Measurements from ENCODE around the gene SLC39A11. TPM values are rescaled to one million over a fixed set of nuclear protein-coding genes. Genes with fewer than 3 reads are reported as not detected.

Gene SLC39A11
- total RNA-seq, 1 experiment from 2014 or later = 15.8 TPM

DNA sequence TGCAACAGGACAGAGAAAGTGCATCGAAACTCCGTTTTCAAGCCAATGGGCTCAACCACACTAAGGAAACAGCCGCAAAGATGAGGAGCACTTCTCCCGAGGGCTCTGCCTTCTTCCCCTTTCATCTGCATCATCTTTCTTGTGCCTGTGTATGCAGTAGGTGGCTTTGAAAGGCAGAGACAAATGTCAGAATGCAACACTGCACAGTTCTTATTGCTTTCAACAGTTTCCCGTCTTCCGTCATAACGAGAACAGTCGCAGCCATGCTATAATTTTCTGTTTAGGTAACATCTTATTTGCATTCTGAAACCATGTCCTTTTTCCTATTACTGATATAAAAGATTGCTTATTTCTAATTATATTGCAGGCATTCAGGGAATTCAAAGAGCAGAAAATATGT is 205.2 kb downstream of the SLC39A11 start:
- Mint-ChIP-seq H3K4me1 (ENCODE audit: insufficient read depth, unreplicated experiment) (no peaks in the 10 kb centered on the region), H3K27me3 (ENCODE audit: insufficient read depth, unreplicated experiment) (no peaks in the 10 kb centered on the region), H3K4me3 (ENCODE audit: unreplicated experiment) (no peak overlapping the region), H3K9me3 (ENCODE audit: unreplicated experiment) (peaks cover 7% of the 10 kb centered on the region), H3K36me3 (ENCODE audit: insufficient read depth, unreplicated experiment) (no peaks in the 10 kb centered on the region), H3K27ac (ENCODE audit: low read depth, unreplicated experiment) (no peak overlapping the region)
- DNase-seq (ENCODE audit: unreplicated experiment) = no peak
- TF ChIP-seq, protein P1, sequence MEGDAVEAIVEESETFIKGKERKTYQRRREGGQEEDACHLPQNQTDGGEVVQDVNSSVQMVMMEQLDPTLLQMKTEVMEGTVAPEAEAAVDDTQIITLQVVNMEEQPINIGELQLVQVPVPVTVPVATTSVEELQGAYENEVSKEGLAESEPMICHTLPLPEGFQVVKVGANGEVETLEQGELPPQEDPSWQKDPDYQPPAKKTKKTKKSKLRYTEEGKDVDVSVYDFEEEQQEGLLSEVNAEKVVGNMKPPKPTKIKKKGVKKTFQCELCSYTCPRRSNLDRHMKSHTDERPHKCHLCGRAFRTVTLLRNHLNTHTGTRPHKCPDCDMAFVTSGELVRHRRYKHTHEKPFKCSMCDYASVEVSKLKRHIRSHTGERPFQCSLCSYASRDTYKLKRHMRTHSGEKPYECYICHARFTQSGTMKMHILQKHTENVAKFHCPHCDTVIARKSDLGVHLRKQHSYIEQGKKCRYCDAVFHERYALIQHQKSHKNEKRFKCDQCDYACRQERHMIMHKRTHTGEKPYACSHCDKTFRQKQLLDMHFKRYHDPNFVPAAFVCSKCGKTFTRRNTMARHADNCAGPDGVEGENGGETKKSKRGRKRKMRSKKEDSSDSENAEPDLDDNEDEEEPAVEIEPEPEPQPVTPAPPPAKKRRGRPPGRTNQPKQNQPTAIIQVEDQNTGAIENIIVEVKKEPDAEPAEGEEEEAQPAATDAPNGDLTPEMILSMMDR (IDR thresholded peaks at IDR 0.05; ENCODE audit: unreplicated experiment) = no peak
- no TSS peak for BruUV-seq (replicated peaks)
- POLR2A ChIA-PET = no interaction called here
- intact Hi-C loops (cut with micrococcal nuclease) = no loop called here
- CTCF ChIA-PET = no interaction called here

DNA sequence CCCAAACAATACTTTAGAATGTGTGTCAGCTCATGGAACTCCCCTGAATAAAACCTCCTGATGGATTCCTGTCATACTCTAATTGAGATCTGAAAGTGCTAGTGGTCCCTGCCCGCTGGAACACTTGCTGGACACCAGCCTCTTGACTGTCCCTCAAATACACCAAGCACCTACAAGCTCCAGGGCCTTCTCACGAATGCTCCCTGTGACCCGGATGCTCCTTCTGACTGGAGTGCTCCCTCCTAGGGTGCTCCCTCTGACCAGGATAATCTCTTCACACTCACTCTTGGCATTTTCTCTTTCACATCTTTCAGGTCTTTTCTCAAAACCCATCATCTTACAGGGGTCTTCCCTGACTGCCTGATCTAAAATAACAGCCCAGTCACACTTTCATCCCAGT is 205.9 kb downstream of the SLC39A11 start:
- ChIA-PET CTCF (no interaction called here), POLR2A (no interaction called here)
- Mint-ChIP-seq H3K27me3 (ENCODE audit: insufficient read depth, unreplicated experiment) (no peaks in the 10 kb centered on the region), H3K36me3 (ENCODE audit: insufficient read depth, unreplicated experiment) (no peaks in the 10 kb centered on the region), H3K4me1 (ENCODE audit: insufficient read depth, unreplicated experiment) (no peaks in the 10 kb centered on the region), H3K4me3 (ENCODE audit: unreplicated experiment) (no peak overlapping the region), H3K9me3 (ENCODE audit: unreplicated experiment) (peaks cover 7% of the 10 kb centered on the region), H3K27ac (ENCODE audit: low read depth, unreplicated experiment) (no peak overlapping the region)
- TF ChIP-seq, protein P1 (IDR thresholded peaks at IDR 0.05; ENCODE audit: unreplicated experiment) = no peak
- no TSS peak for BruUV-seq (replicated peaks)
- intact Hi-C loops (cut with micrococcal nuclease) = no loop called here
- DNase-seq (ENCODE audit: unreplicated experiment) = no peak

DNA sequence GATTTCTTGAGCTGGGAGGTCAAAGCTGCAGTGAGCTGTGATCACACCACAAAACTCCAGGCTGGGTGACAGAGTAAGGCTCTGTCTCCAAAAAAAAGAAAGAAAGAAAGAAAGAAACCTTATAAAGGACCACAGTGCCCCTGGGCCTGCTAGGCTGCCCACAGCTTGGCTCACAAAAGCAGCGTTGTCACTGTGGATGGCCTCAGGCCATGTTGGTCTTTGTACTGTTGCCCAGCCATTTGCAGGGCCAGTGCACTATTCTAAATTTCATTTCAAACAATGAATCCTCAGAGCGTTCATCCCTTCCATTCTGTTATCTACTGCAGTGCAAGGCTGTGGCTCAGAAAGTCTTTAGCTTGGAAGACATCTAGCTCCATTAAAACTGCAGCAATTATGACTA is 208.4 kb downstream of the SLC39A11 start:
- ChIA-PET CTCF (no interaction called here), POLR2A (interaction anchor here (0.7 kb wide), 1 partner anchor 20 kb away, joined by 3 read pairs; no protein-coding TSS in a partner anchor)
- H3K4me3 Mint-ChIP-seq (ENCODE audit: unreplicated experiment) = no peak overlapping the region
- peaks cover 14% of the 10 kb centered on the region for H3K9me3 Mint-ChIP-seq (ENCODE audit: unreplicated experiment)
- H3K27ac Mint-ChIP-seq (ENCODE audit: low read depth, unreplicated experiment) = no peak overlapping the region
- intact Hi-C loops (cut with micrococcal nuclease) = no loop called here
- H3K4me1 Mint-ChIP-seq (ENCODE audit: insufficient read depth, unreplicated experiment) = no peaks in the 10 kb centered on the region
- TF ChIP-seq, protein P1 (IDR thresholded peaks at IDR 0.05; ENCODE audit: unreplicated experiment) = no peak
- DNase-seq (ENCODE audit: unreplicated experiment) = no peak
- H3K27me3 Mint-ChIP-seq (ENCODE audit: insufficient read depth, unreplicated experiment) = no peaks in the 10 kb centered on the region
- no peaks in the 10 kb centered on the region for H3K36me3 Mint-ChIP-seq (ENCODE audit: insufficient read depth, unreplicated experiment)
- BruUV-seq (replicated peaks) = no TSS peak

DNA sequence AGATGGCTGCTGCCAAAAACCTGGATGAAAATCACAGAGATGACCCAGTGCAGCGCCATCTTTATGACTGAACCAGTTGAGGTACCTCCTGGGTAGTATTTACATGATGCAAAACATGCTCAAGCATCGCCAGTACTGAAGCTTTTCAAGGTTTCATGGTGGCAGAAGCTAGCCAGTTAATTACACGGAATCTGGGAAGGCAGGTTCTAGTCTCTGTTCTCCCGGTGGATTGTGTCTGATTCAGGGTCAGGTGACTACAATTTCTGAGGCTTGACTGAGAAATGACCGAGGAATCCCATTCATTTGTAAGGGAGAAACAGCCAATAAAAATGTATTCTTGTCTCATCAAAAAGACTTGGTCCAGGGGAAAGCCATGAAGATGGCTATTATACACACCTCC is 209.1 kb downstream of the SLC39A11 start:
- no peaks in the 10 kb centered on the region for H3K27me3 Mint-ChIP-seq (ENCODE audit: insufficient read depth, unreplicated experiment)

More for the DNA sequence above, 209.1 kb downstream of the SLC39A11 start:
- peaks cover 18% of the 10 kb centered on the region for H3K9me3 Mint-ChIP-seq (ENCODE audit: unreplicated experiment)
- no peaks in the 10 kb centered on the region for H3K36me3 Mint-ChIP-seq (ENCODE audit: insufficient read depth, unreplicated experiment)
- no TSS peak for BruUV-seq (replicated peaks)
- TF ChIP-seq, protein P1 (IDR thresholded peaks at IDR 0.05; ENCODE audit: unreplicated experiment) = no peak
- no peak overlapping the region for H3K27ac Mint-ChIP-seq (ENCODE audit: low read depth, unreplicated experiment)
- ChIA-PET POLR2A (no interaction called here), CTCF (no interaction called here)
- H3K4me1 Mint-ChIP-seq (ENCODE audit: insufficient read depth, unreplicated experiment) = no peaks in the 10 kb centered on the region
- DNase-seq (ENCODE audit: unreplicated experiment) = no peak
- H3K4me3 Mint-ChIP-seq (ENCODE audit: unreplicated experiment) = no peak overlapping the region
- intact Hi-C loops (cut with micrococcal nuclease) = no loop called here
